Retina (tissue), 1 donor: ENCODE data around the gene S100P.

Experiments used
- DNase-seq: peaks from one replicate; pipeline ENCODE4 v3.0.0-alpha.2; 2016

The S100P gene

DNA sequence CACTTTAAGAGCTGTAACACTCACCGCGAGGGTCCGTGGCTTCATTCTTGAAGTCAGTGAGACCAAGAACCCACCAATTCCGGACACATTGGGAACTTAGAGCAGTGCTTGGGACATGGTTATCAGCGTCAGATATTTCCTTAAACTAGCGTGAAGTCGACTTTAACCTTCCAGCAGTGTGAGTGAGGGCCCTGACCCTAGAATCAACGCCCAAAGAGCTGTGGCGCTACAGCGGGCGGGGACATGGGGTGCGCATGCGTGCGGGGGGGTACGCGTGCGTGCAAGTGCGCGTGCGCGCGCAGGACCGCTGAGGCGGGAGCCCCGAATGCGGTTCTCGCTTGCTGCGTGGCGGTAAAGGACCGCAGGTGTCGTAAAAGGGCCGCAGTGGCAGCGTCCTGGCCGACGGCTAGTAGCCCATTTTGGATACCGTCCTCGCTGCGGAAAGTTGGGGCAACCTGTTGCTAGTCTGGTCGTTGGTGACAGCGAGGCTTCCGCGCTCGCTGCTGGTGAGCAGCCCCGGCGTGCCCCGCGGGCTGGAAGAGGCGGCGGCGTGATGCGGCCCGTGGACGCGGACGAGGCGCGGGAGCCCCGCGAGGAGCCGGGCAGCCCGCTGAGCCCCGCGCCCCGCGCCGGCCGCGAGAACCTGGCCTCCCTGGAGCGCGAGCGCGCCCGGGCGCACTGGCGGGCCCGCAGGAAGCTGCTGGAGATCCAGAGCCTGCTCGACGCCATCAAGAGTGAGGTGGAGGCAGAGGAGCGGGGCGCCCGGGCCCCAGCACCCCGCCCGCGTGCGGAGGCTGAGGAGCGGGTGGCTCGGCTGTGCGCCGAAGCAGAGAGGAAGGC, 19.8 kb upstream of the S100P start:
- DNase-seq = peak; percentile 94

DNA sequence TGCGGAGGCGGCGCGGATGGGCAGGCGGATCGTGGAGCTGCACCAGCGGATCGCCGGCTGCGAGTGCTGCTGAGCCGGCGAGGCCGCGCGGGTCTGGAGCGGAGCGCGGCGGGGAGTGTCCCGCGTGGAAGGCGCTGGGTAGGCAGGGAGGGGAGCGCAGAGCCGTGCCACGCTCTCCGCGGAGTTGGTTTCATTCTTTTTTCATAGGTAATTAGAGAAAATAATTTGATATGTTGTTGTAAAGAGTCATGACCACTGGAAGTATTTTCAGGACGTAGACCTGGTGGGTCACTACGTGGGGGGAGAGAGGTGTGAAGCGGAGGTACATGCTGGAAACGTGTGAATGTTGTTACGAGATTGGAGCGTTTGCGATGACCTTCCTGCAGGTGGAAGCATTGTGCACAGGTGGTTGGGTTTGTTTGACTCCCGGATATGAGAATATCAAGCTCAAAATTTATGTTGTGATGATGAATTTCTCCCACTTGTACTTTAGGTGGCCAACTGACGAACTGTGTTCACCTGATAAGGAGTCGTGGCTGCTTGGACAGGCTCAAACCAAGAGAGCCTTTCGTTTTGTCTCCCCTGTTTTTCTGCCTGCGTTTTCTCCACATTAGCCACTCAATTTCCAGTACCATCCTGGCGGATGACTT, 19.1 kb upstream of the S100P start:
- peak; percentile 78 for DNase-seq

DNA sequence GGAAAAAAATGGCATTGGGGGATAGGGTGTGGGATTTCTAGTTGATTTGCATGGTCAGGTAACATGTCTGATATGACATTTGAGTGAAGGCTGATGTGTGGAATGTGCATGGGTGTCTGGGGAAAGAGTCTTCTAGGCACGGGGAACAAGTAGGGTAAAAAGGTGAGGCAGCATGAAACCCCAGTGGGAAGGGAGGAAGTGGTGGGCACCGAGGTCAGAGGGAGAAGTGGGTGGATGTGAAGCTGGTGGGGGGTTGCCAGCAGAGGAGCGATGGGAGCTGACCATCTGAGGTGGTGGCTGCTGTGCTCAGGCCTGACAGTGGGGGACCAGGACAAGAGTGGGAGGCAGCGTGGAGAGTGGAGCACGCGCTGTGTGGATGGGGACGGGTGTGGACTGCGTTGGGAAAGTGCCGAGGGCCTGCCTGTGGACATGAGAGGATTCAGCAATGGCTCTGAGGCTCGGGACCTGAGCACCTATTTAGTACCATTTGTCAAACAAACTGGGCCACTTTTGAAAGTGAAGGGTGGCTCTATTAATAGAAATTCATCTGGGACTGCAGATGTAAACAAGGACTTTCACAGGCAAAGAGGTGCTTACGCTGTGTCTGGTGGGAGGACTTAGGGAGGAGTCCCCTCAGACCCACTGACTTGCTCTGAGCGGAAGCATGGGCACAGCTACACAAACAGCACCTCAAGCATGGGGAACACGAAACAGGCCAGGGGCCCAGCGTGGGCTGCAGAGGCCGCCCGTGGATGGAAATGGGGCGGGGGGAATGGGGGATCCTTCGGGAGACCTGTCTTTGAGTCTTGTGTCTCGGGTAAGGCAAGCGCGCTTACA, 16.7 kb upstream of the S100P start:
- DNase-seq = no peak

GRCh38 chr4:6680372-6681034, 13.2 kb upstream of the S100P start:
- DNase-seq = no peak

DNA sequence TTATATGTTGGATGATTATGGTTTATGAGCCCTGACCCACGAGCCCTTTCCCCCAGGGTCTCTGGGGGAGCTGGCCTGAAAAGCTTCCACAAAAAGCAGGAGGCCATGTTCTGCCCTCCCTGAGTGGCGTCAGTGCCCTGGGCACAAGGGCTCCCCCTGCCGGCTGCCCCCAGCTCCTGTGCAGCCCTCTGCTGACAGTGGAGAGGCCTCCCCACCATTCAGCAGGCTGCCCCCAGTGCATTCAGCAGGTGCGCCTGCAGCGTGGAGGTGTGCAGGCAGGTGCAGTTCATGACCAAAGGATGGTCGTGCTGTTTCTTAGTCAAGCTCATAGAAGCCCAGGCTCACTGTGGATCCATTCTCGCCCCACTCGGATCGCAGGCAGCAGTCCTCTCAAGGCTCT, 12.5 kb upstream of the S100P start:
- no peak for DNase-seq

DNA sequence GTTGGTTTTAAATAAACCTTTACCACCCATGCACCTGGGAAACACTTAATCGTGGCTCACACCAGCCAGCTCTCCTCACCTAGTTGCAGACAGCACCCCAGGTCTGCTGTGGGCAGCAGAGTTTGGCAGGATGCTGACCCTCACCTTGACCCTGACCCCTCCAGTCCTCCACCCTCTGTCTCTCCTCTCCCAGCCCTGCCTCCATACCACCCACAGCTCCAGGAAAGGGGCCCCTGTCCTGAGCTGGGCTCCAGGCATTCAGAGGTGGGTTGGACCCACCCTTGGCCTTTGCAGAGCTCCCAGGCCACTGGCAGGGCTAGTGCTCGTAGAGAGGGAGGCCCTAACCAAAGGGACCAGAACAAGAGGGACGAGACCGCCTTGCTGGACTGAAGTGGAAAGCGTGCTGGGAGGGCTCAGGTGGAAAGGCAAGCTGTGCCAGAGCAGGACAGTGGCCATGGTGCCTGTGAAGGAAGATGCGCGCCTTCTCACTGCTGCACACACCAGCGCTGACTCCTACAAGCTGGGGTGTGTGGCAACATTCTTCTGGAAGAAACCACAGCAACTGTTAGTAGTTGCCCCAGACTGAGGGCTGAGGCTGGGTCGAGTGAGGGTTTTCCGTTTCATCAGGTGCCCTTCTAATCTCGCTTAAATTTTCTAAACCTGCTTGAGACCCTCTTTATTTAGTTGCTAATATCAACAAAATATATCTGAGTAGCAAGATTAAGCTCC, 10.7 kb upstream of the S100P start:
- no peak for DNase-seq

- DNase-seq = no peak
These were observed 9.0 kb upstream of the S100P start for GRCh38 chr4:6684656-6685055.

GRCh38 chr4:6686104-6686787, 7.4 kb upstream of the S100P start:
- DNase-seq = no peak

DNA sequence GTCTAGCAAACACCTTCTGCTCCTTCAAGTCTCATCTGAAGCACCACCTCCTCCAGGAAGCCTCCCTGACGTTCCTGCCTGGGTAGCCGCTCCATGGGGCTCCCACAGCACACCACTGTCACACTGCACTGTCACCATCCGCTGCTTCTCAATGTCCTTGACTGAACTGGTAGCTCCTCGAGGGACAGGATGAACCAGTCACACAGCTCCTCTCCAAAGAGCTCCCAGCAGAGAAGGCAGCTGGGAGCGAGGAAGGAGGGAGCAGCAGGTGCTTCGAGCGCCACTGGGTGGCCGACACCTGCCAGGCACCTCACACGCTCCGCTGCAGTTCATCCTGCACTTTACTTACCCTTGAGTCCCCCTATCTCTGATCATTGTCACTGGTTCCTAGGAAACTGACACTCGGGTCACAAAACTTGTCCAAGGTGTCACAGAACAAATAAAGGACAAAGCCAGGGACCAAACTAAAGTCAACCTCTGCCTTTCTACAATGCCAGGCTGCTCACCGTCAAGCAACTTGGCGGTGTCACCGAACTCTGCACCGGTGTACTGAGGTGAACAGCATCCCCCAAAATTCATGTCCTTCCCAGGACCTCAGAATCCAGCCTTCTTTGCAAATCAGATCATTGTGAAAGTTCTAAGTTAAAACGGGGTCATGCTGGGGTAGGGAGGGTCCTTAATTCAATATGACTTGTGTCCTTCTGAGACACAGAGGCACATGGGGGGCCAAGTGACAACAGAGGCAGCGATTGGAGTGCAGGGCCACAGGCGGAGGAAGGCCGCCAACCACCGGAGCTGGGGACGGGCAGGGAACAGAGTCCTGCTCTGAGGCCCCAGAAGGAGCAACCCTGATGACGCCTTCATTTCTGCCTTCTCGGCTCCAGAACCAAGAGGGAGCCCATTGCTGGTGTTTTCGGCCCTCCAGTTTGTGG, 5.5 kb upstream of the S100P start:
- no peak for DNase-seq

- peak; percentile 30 for DNase-seq
These were observed 4.7 kb upstream of the S100P start for GRCh38 chr4:6688879-6689505.

DNA sequence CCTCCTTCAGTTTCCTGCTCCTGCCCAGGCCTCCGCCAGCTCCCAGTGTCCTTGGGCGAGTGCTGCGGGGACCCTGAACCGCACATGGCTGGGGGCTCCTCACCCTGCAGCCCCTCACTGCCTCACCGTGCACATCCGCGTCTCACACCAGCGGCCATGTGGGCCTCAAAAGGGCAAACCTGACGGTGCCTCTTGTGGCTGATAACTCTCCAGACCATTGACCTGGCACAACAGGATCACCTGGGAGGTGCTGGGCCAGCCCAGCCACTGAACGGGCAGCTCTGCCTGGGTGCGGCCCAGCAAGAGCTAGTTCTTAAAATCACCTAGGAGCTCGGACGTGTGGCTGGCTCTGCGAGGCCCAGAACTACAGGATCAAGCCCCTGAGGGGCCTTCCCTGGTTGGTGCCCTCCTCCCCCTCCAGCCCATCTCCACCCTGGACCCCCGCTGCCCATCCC, 4.1 kb upstream of the S100P start:
- no peak for DNase-seq

- DNase-seq = no peak
These were observed 1.3 kb upstream of the S100P start for GRCh38 chr4:6692379-6692778.

DNA sequence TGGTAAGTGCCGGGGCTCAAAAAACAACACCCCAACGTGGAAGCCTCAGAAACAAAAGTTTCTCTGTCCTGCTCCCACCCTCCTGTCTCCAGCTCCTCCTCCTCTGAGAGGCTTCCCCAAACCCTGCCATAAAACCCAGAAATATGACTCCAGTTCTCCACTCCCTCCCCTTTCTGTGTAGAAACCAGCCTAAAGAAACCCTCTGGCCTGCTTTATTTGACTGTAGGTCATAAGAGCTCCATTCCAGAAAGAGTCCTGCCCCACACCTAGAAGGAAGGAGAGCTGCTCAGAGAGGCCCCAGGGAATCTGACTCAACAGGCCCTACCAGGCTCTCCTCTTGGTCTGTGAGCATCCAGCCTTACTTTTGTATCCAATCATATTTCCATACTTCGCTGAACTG, 872 bp upstream of the S100P start:
- DNase-seq = no peak

DNA sequence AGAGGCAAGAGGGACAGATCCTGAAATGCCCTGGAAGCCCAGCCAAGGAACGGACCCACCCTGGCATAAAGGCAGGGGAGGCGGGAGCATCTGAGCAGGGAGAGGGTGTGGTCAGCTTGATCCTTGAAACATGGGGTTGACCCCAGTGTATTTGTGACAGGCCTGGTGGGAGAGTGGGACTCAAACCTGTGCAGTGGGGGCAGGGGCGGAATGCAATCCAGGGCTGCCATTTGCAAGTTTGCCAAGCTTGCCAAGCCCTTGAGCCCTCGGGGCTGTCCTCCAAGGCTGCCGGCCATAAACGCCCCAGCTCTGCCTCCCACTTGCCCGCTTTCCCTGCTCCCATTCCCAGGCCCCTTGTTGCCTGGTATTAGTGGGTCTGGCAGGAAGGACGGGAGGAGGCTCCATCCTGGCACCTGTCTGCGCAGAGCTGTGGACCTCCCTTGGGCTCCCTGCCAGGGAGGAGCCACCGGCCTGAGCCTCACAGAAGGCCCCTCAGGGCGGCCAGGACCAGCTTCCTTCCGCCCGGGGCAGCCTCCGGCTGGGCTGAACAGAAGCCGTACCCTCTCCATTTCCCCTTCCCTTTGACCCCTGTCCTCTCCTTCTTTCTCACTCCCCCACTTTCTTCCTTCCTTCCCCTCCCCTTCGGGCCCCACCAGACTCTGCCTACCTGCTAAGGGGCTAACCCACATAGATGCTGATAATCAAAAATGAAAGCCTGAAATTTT, 661 bp downstream of the S100P start:
- no peak for DNase-seq

GRCh38 chr4:6695660-6696610, 2.3 kb downstream of the S100P start:
- no peak for DNase-seq

DNA sequence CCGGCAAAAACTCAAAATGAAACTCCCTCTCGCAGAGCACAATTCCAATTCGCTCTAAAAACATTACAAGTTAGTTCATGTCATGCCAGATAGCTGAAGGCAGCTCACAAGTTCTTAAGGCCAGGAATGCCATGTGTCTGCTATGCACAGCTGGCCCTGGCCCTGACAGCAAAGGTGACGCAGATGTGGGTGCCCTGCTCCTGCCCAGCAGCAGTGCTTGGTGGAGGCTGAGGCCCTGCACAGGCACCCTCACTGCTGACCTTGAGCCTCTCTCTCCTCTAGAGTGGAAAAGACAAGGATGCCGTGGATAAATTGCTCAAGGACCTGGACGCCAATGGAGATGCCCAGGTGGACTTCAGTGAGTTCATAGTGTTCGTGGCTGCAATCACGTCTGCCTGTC, 2.9 kb downstream of the S100P start:
- no peak for DNase-seq

DNA sequence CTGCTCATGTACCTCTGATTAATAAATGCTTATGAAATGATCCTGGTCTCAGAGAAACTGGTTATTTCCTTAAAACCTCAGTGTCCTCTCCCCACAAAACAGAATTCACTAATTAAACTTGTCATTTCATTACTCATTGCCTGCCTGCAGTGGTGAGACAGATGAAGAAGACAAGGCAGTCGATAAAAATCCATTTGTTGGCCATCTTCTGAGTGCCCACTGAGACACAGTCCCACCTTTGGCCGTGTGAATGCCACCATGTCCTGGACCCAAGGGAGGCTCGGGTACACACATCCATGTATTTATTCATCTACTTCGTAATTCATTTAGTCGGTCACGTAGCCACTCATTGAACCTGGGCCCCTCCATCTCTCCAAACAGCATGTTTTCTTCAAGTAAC, 3.5 kb downstream of the S100P start:
- DNase-seq = no peak

DNA sequence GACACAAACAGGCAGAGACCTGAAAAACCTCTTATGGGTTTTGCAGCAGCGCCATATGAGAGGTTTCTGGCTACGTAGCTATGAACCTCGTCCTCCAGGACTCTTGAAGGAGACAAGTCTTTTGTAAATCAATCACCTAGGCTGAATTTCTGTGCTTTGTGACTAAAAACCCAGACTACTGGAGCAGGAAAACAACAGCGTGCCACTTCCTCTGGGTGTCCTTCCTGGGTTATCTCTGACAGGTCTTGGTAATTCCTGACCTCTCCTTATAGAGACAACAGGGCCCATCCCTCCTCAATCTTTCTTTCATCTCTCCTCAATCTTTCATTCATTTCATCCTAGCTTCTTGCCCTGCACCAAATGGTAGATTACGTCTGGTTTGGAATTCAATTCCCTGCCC, 5.7 kb downstream of the S100P start:
- no peak for DNase-seq
